GM12865 (cell line): Measurements from ENCODE around the gene IL25.

Experiments used
- DNase-seq: peaks from one replicate; pipeline ENCODE4 v3.0.0; 2010; ENCODE audit warnings: low read depth
- H3K4me3 ChIP-seq: 2 replicates; pipeline ENCODE4 v1.5.1; 2011; ENCODE audit warnings: mild to moderate bottlenecking, low read depth, low read length, control low read depth
- CTCF ChIP-seq: IDR thresholded peaks from 2 replicates; pipeline ENCODE4 v1.5.1; 2011; ENCODE audit warnings: low read length, control low read depth, low read depth, inconsistent platforms; ENCODE audit not compliant: insufficient read depth; ENCODE audit errors: missing control alignments

Gene IL25

GRCh38 chr14:23365036-23365731 lies 7.4 kb upstream of the IL25 start, which contains the start of gene EFS:
Gene EFS, minus strand, starts transcription at chr14:23365172. Its CDS starts 147 bp downstream, at chr14:23365025.
- no peak for TF ChIP-seq CTCF
- DNase-seq, result no peak
- H3K4me3 ChIP-seq, result no peak within 1 kb of the TSS

GRCh38 chr14:23365732-23366425 lies 6.7 kb upstream of the IL25 start:
- no peak for DNase-seq
- TF ChIP-seq CTCF, result no peak
- no peak overlapping the region for H3K4me3 ChIP-seq

- TF ChIP-seq CTCF, result no peak
- no peak for DNase-seq
- no peak overlapping the region for H3K4me3 ChIP-seq
Observed at GRCh38 chr14:23366426-23366921, 6.1 kb upstream of the IL25 start.

- TF ChIP-seq CTCF, result no peak
- no peak for DNase-seq
- H3K4me3 ChIP-seq, result no peak overlapping the region
Observed at GRCh38 chr14:23370221-23370620, 2.4 kb upstream of the IL25 start.

GRCh38 chr14:23371865-23372264 lies 744 bp upstream of the IL25 start:
- DNase-seq, result no peak
- TF ChIP-seq CTCF, result no peak
- no peak overlapping the region for H3K4me3 ChIP-seq

GRCh38 chr14:23373041-23373440 lies 432 bp downstream of the IL25 start:
- no peak for DNase-seq
- H3K4me3 ChIP-seq, result no peak overlapping the region
- TF ChIP-seq CTCF, result no peak
